Embryonic facial prominence (tissue), 1 donor: Measurements from ENCODE around the gene AKT2.

Experiments
- DNase-seq: peaks from one replicate; pipeline ENCODE4 v3.0.0-alpha.2; 2016; ENCODE audit errors: extremely low spot score

Gene AKT2

GRCh38 chr19:40253611-40254092 lies 31.5 kb downstream of the AKT2 start:
- no peak for DNase-seq

- no peak for DNase-seq
Observed at GRCh38 chr19:40252395-40252794, 32.8 kb downstream of the AKT2 start.

GRCh38 chr19:40251991-40252390 lies 33.2 kb downstream of the AKT2 start:
- no peak for DNase-seq

- DNase-seq = no peak
Observed at GRCh38 chr19:40251244-40251643, 33.9 kb downstream of the AKT2 start.

GRCh38 chr19:40249781-40250180 lies 35.4 kb downstream of the AKT2 start:
- DNase-seq = no peak

DNA sequence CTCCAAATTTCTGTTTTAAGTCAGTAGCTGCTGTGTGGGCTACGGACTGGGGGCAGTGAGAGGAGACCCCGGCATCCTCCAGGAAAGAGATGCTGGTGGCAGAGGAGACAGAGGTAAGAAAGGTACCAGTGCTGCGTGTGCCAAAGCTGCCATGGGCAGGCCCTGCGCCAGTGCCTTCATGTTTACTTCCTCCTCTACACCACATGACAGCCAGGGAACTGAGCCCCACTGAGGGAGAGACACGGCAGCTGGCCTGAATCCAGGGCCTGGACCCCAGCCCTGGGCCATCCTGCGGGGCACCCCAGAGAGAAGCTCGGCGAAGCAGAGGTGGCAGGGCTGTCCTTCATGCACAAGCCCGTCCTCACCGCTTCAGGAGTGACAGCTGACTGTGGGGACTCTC lies 35.9 kb downstream of the AKT2 start:
- DNase-seq = no peak

DNA sequence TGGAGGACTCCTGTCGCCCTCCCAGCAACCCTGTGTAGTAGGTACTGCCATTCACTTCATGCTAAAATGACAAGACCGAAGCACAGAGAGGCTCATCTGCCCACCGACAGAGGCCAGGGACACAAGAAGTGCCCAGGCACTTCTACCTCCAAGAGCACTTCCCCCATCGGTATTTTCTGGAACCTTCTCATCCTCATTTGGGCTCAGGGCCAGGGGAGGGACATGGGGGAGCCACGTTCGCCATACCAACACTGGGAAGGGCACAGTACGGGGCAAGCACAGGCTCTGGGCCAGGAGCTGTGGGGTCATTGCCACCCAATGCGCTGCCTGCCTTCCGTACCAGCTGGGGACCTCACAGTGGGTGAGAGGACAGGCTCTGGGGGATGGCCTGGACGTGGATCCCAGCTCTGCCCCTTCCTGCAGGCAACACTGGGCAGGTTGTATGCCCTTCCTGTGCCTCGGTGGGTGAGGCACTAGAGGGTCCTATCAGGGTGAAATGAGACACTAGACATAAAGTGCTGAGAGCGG lies 37.3 kb downstream of the AKT2 start:
- no peak for DNase-seq

GRCh38 chr19:40247178-40247577 lies 38.0 kb downstream of the AKT2 start:
- DNase-seq = no peak

DNA sequence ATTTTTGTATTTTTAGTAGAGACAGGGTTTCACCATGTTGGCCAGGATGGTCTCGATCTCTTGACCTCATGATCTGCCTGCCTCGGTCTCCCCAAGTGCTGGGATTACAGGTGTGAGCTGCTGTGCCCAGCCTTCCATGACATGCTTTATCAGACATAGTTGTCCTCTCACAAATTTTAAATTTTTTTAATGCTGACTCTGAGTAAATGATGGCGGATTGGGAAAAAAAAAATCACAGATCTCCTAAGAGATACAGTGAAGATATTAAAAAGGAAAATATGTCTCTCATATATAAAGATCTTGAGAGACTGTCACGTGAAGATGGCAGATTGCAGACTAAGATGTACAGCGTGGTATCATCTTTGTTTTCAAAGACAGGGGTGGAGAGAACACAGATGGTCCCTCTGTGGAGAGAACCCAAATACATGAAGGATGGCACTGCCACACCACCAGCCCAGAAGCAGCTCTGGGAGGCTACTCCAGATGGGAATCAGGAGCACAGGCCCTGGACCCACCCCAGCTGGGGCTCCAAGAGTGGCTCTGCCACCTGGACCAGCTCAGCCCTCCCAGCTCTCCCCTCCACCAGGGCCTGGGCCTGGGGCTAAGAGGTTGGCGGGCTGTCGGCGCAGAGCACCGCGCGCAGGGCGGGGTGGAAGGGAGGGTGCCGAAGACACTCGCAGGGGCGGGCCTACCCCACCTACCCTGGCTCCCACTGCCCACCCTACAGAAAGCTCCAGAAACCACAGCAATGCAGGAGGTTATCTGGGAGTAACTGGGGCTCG lies 38.7 kb downstream of the AKT2 start:
- DNase-seq = no peak

DNA sequence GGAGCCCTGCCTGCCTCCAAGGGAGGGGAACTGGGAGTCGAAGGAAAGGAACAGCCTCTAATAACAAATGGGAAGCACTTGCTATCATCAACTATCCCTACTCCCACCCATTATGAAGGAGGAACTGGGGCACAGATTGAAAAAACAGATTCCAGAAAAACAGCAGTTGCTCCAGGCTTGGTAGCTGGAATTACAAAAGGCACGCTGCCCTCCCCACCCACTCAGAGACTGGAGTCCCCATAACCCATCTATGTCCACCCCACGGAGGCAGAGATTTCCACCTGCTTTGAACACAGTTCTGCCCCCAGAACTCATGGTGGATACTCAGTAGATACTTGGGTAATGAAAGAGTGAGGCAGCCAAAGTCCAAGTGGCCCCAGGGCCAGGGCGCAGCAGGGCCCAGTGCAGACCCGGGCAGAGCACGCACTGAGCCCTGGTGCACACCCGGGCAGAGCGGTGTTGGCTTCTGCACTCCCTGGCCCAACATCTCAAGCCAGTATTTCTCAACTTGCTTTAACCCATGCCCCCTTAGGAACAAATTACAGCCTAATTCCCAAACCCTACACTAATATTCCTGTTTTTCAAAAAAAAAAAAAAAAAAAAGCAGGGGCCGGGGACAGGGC lies 39.5 kb downstream of the AKT2 start:
- no peak for DNase-seq

DNA sequence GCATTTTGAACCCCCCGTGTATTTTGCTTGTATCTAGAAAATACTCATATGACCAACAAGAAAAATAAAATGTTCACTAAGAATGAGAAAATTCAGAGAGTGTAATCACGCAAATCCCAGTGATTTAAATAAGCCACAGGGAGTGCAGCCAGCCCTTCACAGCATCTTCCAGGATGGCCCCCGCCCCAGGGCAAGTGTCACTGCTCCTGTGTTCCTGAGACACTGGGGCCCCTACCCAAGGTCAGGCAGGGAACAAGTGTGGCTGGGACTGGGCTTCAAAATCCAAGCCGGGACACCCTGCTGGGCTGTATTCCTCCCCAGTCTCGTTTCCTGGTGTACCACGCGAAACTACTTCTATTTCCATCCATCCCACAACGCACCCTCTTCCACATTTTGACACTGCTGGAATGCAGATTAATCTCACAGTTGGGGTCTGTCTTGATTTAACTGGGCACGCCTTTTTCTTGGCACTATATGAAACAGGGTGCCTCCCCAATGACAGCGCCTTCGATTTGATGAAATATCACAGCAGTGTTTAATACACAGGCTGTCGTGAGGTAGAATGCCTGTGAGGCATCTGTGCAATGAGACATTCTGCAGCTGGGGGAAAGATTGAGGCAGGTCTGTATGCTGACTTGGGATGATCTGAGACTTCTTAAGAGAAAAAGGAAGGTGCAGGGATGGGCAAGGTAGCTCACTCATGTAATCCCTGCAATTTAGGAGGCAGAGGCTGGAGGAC lies 40.4 kb downstream of the AKT2 start:
- DNase-seq = no peak

GRCh38 chr19:40243181-40243580 lies 42.0 kb downstream of the AKT2 start:
- no peak for DNase-seq

GRCh38 chr19:40242480-40242879 lies 42.7 kb downstream of the AKT2 start:
- no peak for DNase-seq

GRCh38 chr19:40241809-40242384 lies 43.2 kb downstream of the AKT2 start:
- DNase-seq = no peak

- DNase-seq = no peak
Observed at GRCh38 chr19:40241125-40241808, 43.9 kb downstream of the AKT2 start.

- DNase-seq = no peak
Observed at GRCh38 chr19:40240332-40240731, 44.8 kb downstream of the AKT2 start.

DNA sequence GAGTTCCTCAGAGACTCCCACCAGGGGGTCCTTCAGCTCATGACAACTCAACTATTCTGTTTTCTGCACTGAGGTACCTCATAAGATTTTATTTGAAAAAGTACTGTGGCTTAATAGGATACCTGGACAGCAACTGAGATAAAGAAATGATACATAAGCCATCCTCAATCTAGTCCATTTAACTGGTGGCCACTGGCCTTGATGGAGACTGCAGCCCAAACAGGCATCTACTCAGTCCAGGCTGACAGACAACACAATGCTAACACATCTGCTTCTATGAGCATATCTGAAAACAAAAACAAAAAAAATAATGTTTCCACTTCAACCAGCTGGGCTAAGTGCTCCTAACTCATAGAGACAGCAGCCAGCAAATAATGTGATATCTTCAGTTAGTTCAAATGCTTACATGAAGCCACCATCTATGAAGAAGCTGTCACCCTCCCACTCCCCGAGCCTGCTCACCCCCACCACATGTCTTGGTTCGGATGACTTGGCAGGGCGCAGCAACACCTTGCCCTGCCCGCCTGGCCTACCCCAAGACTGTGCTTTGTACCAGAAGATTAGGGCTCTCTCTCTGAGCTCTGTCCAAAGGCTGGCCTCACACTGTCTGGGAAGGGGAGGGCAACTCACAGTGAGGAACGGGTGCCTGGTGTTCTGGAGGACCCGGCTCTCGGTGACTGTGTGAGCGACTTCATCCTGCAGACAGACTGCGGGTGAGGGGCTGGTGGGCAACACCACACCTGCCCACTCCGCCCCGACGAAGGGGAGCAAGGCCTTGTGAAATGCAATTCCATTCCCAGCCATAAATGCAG lies 45.5 kb downstream of the AKT2 start:
- DNase-seq = no peak

GRCh38 chr19:40238775-40239174 lies 46.4 kb downstream of the AKT2 start:
- no peak for DNase-seq

GRCh38 chr19:40237791-40238190 lies 47.4 kb downstream of the AKT2 start:
- DNase-seq = no peak

- no peak for DNase-seq
Observed at GRCh38 chr19:40236366-40236765, 48.8 kb downstream of the AKT2 start.

GRCh38 chr19:40236026-40236355 lies 49.2 kb downstream of the AKT2 start:
- DNase-seq = no peak
